Measurements from ENCODE around the gene SRPK1. TPM values are rescaled to one million over a fixed set of nuclear protein-coding genes. Genes with fewer than 3 reads are reported as not detected.

Gene SRPK1
- total RNA-seq, 4 donors from 2014 or later, result 72.4 to 137 (median 112) TPM

- Histone ChIP-seq H3K4me1 (no peaks in the 10 kb centered on the region), H3K4me3 (no peak overlapping the region), H3K9me3 (no peaks in the 10 kb centered on the region), H3K27ac (no peak overlapping the region), H3K27me3 (no peaks in the 10 kb centered on the region), H3K36me3 (peaks cover 0 to 5% (median 0%) of the 10 kb centered on the region in 3 donors)
- TF ChIP-seq CTCF (IDR thresholded peaks at IDR 0.05) (no peak), POLR2A (IDR thresholded peaks at IDR 0.05) (no peak)
- DNase-seq, result no peak
Measured at GRCh38 chr6:35894776-35895175, 26.1 kb downstream of the SRPK1 start.

GRCh38 chr6:35893246-35893645 lies 27.7 kb downstream of the SRPK1 start:
- TF ChIP-seq CTCF (IDR thresholded peaks at IDR 0.05) (no peak), POLR2A (IDR thresholded peaks at IDR 0.05) (no peak)
- no peak for DNase-seq
- Histone ChIP-seq H3K9me3 (no peaks in the 10 kb centered on the region), H3K4me1 (no peaks in the 10 kb centered on the region), H3K4me3 (no peak overlapping the region), H3K36me3 (peaks cover 0 to 11% (median 0%) of the 10 kb centered on the region in 3 donors), H3K27ac (no peak overlapping the region), H3K27me3 (no peaks in the 10 kb centered on the region)

GRCh38 chr6:35892482-35892881 lies 28.4 kb downstream of the SRPK1 start:
- DNase-seq, result no peak
- Histone ChIP-seq H3K4me1 (no peaks in the 10 kb centered on the region), H3K4me3 (no peak overlapping the region), H3K27me3 (no peaks in the 10 kb centered on the region), H3K27ac (no peak overlapping the region), H3K36me3 (peaks cover 0 to 19% (median 0%) of the 10 kb centered on the region in 3 donors), H3K9me3 (no peaks in the 10 kb centered on the region)
- TF ChIP-seq POLR2A (IDR thresholded peaks at IDR 0.05), result no peak
- TF ChIP-seq CTCF (IDR thresholded peaks at IDR 0.05), result no peak

GRCh38 chr6:35879151-35879550 lies 41.7 kb downstream of the SRPK1 start:
- no peak for TF ChIP-seq POLR2A (IDR thresholded peaks at IDR 0.05)
- no peak for TF ChIP-seq CTCF (IDR thresholded peaks at IDR 0.05)
- DNase-seq, result no peak
- Histone ChIP-seq H3K4me1 (no peaks in the 10 kb centered on the region), H3K4me3 (no peak overlapping the region), H3K9me3 (no peaks in the 10 kb centered on the region), H3K27ac (no peak overlapping the region), H3K27me3 (no peaks in the 10 kb centered on the region), H3K36me3 (peaks cover 0 to 23% (median 3%) of the 10 kb centered on the region in 3 donors)

GRCh38 chr6:35876902-35877301 lies 44.0 kb downstream of the SRPK1 start:
- Histone ChIP-seq H3K36me3 (peaks cover 0 to 25% (median 0%) of the 10 kb centered on the region in 3 donors), H3K9me3 (no peaks in the 10 kb centered on the region), H3K4me3 (no peak overlapping the region), H3K4me1 (no peaks in the 10 kb centered on the region), H3K27me3 (no peaks in the 10 kb centered on the region), H3K27ac (no peak overlapping the region)
- no peak for DNase-seq
- TF ChIP-seq POLR2A (IDR thresholded peaks at IDR 0.05) (no peak), CTCF (IDR thresholded peaks at IDR 0.05) (no peak)

GRCh38 chr6:35874730-35875129 lies 46.2 kb downstream of the SRPK1 start:
- TF ChIP-seq POLR2A (IDR thresholded peaks at IDR 0.05) (no peak), CTCF (IDR thresholded peaks at IDR 0.05) (no peak)

More at GRCh38 chr6:35874730-35875129, 46.2 kb downstream of the SRPK1 start:
- Histone ChIP-seq H3K4me3 (no peak overlapping the region), H3K36me3 (peaks cover 0 to 31% (median 0%) of the 10 kb centered on the region in 3 donors), H3K4me1 (no peaks in the 10 kb centered on the region), H3K27ac (no peak overlapping the region), H3K9me3 (no peaks in the 10 kb centered on the region), H3K27me3 (no peaks in the 10 kb centered on the region)
- no peak for DNase-seq

All from Peyer's patch (tissue), 4 donors.